Fibroblast of villous mesenchyme (primary cell): ENCODE data around the gene PSMC5. TPM values are rescaled to one million over a fixed set of nuclear protein-coding genes. Genes with fewer than 3 reads are reported as not detected.

Source experiments
- DNase-seq: peaks from one replicate; pipeline ENCODE4 v3.0.0-alpha.2; 2010; ENCODE audit warnings: low read depth
- H3K4me3 ChIP-seq: 2 replicates; pipeline ENCODE4 v1.5.1; 2011; ENCODE audit warnings: low read depth, mild to moderate bottlenecking, low read length
- total RNA-seq: library from RNA; depleted of rRNA; stranded (reverse); fragments of >200 nt; gene quantifications from 2 replicates; pipeline ENCODE4 v1.2.3, GENCODE V29; 2012
- TF ChIP-seq, protein P1 (sequence below): IDR thresholded peaks from 2 replicates; pipeline ENCODE4 v1.5.1; 2012; ENCODE audit warnings: low read depth, mild to moderate bottlenecking, low read length; ENCODE audit not compliant: insufficient read depth

The PSMC5 gene
- total RNA-seq, 1 donor, result 42.7 TPM

DNA sequence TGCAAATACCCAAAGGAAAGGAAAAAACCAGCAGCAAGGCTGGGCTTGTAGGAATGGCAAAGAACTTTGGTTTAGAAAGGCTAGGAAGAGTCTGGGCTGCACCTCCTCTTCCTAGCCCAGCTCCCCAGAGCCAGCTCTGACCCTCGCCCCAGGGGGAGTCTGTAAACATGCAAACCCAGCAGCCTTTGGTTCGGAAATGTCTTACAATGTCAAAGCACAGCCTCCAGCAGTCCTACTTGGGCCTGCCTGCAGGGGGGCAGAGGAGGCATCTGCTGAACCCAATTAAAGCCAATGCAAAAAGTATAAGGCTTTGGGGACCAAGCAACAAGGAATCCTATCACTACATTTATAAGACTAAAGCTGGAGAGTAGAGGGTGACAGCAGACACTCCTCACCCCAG lies 5.2 kb downstream of the PSMC5 start:
- H3K4me3 ChIP-seq, result no peak overlapping the region
- TF ChIP-seq, protein P1, sequence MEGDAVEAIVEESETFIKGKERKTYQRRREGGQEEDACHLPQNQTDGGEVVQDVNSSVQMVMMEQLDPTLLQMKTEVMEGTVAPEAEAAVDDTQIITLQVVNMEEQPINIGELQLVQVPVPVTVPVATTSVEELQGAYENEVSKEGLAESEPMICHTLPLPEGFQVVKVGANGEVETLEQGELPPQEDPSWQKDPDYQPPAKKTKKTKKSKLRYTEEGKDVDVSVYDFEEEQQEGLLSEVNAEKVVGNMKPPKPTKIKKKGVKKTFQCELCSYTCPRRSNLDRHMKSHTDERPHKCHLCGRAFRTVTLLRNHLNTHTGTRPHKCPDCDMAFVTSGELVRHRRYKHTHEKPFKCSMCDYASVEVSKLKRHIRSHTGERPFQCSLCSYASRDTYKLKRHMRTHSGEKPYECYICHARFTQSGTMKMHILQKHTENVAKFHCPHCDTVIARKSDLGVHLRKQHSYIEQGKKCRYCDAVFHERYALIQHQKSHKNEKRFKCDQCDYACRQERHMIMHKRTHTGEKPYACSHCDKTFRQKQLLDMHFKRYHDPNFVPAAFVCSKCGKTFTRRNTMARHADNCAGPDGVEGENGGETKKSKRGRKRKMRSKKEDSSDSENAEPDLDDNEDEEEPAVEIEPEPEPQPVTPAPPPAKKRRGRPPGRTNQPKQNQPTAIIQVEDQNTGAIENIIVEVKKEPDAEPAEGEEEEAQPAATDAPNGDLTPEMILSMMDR, result no peak
- no peak for DNase-seq

DNA sequence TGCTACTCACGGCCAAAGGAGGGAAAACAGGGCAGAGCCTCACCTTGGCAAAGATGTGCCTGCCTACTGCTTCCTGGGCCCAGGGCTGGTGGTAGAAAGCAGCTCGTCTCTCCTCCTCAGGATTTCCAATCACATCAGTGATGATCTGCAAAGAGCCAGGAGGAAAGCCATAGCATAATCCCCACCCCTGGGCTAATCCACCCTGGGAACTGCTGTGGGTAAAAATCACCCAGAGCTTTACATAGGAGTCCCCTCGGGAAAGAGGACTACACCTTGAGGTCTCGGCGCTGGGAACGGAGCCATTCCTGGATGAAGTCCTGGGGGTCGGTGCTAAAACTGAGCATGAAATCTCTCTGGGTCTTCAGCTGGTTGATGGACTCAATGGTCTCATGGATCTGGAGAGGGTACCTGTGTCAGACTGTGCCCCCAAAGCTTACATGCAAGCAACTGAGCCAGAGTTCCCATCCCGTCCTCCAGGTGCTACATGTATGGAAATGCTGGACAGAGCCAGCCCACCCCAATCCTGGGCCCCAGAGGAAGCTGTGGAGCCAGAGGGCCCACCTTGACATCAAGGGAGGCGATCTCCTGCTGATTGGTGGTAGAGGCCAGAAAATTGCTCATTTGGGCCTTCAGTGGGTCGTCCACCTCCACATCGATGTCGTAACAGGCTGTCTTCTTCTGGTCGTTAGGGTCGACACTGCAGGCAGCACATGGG lies 6.0 kb downstream of the PSMC5 start:
- no peak for DNase-seq
- TF ChIP-seq, protein P1, result no peak
- no peak overlapping the region for H3K4me3 ChIP-seq

DNA sequence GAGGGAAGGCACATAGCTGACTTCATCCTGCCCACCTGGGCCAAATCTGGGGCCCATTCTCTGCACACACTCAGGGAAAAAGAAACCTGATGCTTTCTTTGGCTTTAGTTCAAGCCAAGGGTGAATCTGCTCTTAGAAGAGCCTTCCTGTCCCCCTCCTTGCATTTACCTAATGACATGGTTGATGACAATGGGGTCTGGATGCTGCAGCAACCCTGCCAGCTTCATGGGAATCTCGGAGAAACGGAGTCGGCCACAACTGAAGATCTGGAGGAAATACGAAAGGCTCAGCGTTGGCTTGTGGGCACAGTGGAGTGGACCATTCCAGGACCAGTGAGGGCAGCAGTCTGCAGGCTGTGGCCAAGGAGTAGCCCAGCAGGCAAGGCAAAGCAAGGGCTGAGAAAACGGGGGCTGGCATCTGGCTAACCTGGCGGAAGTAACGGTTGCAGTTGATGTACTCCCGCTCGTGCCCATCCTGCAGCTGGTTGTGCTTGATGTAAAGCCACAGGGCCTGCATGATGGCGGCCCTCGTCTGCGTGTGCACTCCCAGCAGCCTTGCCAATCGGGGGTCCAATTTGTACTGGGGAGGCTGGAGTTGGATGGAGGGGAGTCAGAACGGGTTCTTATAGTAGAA lies 6.6 kb downstream of the PSMC5 start:
- TF ChIP-seq, protein P1, result no peak
- no peak for DNase-seq
- no peak overlapping the region for H3K4me3 ChIP-seq

DNA sequence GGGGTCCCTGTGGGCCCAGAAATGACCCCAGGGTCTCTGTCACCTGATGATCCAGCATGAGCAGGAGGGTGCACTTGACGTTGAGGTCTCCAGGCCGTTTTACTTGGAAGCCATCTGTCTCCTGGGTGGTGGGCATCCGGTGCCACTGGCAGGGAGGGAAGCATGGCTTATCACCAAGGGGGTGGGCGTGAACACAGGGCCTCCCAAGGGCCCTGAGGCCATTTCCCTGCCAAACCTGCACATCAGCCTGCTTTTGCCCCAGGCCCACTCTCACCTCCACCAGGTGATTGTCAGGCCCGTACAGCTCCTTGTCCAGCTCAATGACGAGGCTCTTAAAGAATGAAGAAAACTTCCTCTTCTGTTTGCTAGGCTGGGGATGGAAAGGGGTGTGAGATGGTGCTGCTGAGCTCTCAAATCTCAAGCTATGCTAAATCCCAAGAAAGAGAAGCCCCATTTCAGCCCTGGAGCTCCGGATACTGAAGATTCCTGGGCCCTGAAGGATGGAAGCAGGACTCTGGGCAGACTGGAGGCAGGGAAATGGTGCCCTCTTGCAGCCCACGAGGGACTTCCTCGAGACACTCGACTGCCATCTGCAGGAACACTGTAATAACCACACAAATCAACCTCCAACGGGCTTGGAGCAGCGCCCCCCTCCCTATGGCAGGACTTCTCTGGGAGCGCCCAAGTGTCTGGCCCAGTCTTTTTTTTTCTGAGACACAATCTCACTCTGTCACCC lies 7.4 kb downstream of the PSMC5 start:
- TF ChIP-seq, protein P1, result peak; percentile 57
- H3K4me3 ChIP-seq, result no peak overlapping the region
- peak; percentile 71 for DNase-seq

DNA sequence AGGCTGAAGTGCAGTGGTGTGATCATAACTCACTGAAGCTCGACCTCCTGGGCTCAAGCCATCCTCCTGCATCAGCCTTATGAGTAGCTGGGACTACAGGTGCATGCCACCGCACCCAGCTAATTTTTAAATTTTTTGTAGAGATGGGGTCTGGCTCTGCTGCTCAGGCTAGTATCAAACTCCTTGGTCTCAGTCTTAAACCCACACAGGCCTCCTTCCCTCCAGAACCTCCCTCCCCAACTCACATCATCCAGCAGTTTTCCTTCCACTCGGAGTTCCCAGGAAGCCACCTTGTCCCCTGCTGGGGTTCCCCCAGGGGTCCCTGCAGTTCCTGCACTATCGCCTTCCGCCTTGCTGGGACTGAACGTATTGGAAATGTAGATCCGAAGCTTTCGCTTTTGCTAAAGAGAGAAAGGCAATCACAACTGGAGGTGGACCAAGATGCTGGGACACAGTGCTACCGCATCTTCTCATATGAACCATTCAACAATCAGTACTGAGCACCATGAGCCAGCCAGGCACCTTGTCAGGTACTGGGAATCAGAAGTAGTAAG lies 8.0 kb downstream of the PSMC5 start:
- TF ChIP-seq, protein P1, result no peak

DNA sequence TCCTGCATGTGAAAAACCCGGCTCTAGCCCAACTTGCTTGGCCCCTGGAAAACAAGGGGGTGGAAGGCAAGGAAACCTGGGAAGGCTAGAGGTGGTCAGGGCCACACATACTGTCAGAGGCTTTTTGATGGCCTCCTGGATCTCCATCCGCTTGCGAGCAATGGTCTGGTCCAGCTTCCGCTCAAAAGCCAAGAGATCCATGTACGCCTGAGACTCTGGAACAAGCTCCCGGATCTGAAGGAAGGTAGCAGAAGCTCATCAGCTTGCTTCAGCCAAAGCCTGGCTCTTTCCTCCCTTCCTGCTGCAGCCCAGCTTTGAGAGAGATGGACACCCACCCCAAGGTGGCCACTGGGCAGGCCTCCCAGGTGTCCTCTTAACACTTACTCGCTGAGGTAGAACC lies 9.6 kb downstream of the PSMC5 start:
- TF ChIP-seq, protein P1, result no peak
- DNase-seq, result no peak

More for the DNA sequence above, 8.0 kb downstream of the PSMC5 start:
- no peak for DNase-seq
- H3K4me3 ChIP-seq, result no peak overlapping the region

More for the DNA sequence above, 9.6 kb downstream of the PSMC5 start:
- no peak overlapping the region for H3K4me3 ChIP-seq
